ENCODE measurements around the gene ADAMTS8.

Gene ADAMTS8

DNA sequence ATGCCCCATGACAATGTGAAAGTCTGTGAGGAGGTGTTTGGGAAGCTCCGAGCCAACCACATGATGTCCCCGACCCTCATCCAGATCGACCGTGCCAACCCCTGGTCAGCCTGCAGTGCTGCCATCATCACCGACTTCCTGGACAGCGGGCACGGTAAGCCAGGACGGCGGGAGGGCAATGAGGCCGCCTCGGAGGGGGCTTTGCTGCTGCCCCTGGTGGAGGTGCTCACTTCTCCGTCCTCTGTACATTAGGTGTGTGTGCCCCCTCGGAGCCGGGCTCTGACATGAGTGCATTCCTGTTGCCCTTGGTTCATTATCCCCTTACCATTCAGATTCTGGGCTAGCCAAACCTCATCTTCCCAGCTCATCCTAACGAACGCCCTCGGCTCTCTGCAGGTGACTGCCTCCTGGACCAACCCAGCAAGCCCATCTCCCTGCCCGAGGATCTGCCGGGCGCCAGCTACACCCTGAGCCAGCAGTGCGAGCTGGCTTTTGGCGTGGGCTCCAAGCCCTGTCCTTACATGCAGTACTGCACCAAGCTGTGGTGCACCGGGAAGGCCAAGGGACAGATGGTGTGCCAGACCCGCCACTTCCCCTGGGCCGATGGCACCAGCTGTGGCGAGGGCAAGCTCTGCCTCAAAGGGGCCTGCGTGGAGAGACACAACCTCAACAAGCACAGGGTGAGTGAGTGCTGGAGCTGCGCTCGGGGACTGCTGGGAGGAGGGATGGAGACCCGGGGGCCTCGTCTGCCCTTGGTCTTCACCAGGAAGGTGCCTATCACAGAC lies 33.9 kb upstream of the ADAMTS8 start:
- DNase-seq (ENCODE audit: extremely low read depth in 1 of 2, low read depth in 1 of 2): no peak

DNA sequence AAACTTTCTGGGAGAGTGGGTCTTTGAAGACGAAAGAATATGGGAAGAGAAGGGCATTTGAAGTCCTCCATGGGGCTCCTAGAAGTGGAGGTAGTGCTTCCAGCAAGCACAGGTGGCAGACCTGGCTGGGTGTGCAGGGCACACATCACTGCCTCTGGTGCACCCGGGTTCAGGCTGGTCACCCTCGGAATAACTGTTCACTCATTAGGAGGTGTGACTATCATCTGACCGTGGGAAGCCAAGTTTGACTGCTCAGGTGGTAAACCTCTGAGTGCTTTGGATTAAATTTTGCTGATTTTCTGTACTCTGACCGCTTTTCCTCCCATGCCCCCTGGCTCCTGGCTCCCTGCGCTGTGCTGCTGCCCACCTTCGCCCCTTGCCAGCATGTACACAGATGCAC lies 31.1 kb upstream of the ADAMTS8 start:
- no peak for DNase-seq (ENCODE audit: extremely low read depth in 1 of 2, low read depth in 1 of 2)

- no peak for DNase-seq (ENCODE audit: extremely low read depth in 1 of 2, low read depth in 1 of 2)
These were observed 30.0 kb upstream of the ADAMTS8 start for GRCh38 chr11:130458410-130458729.

GRCh38 chr11:130457623-130458409 lies 29.4 kb upstream of the ADAMTS8 start:
- no peak for DNase-seq (ENCODE audit: extremely low read depth in 1 of 2, low read depth in 1 of 2)

DNA sequence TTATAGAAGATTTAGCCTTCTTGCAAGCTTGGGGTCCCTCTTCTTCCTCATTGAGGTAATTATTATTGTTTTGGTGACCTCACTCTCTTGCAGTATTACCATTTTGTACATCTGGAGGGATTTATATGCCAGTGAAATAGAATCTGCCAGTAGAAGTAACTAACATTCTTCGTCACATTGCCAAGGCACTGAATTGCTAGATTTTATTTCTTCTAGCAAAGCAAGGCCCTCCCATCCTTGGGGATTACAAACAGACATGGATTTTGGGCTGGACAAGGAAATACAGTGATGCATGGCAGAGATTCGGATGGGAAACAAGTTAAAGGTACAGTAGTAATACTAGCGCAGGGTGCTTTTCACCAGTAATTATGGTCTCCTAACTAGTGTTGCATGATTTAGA lies 27.9 kb upstream of the ADAMTS8 start:
- DNase-seq (ENCODE audit: extremely low read depth in 1 of 2, low read depth in 1 of 2): no peak

GRCh38 chr11:130455483-130456127 lies 27.2 kb upstream of the ADAMTS8 start:
- DNase-seq (ENCODE audit: extremely low read depth in 1 of 2, low read depth in 1 of 2): no peak

DNA sequence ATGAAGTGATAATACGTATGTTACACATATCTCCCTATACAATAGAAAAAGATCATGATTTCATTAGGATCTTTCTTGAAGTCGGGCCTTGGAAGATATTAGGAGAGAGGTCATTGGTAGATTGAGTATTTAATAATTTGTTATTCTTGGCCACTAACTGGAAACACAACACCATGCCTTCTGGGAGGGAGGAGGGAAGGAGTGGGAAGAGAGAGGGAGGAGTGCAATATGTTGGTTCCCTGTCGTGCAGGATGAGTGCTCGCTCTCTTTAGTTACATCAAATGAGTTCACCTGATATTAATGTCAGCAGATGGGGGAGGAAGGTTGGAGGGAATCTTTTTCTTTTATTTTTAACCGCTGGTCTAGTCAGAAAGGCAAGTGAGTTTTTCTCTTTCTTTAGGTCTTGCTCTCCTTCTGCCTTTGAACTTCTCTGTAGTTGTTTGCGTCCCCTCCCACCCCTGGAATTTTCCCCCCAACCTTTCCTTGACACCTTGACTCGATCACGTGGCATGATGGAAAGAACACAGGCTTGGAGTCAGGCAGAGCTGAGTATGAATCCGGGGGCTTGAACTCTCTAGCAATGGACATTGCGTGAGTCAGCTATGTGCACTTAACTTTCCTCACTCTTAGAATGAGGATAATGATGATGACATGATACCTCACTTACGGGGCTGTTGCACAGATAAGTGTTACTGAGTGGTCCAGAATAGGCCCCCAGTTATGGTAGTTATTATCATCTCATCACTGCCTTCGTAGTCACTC lies 26.3 kb upstream of the ADAMTS8 start:
- no peak for DNase-seq (ENCODE audit: extremely low read depth in 1 of 2, low read depth in 1 of 2)

DNA sequence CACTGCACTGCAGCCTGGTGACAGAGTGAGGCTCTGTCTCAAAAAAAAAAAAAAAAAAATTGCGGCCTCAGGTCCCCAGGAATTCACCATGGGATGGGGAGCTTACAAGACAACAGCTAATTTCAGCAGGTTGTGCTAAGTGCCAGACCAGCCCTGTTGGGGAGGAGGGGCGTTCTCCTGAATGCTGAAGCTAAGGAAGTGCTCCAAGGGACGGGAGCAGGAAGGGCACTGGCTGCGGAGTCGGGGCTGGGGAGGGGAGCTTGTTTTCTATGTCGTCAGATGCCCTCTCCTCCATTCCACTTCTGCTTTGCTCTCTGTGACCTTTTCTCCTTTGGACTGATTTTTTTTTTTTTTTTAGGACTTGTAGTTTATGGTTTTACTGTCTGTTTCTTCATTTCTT lies 24.5 kb upstream of the ADAMTS8 start:
- no peak for DNase-seq (ENCODE audit: extremely low read depth in 1 of 2, low read depth in 1 of 2)

GRCh38 chr11:130452176-130452575 lies 23.8 kb upstream of the ADAMTS8 start:
- DNase-seq (ENCODE audit: extremely low read depth in 1 of 2, low read depth in 1 of 2): no peak

DNA sequence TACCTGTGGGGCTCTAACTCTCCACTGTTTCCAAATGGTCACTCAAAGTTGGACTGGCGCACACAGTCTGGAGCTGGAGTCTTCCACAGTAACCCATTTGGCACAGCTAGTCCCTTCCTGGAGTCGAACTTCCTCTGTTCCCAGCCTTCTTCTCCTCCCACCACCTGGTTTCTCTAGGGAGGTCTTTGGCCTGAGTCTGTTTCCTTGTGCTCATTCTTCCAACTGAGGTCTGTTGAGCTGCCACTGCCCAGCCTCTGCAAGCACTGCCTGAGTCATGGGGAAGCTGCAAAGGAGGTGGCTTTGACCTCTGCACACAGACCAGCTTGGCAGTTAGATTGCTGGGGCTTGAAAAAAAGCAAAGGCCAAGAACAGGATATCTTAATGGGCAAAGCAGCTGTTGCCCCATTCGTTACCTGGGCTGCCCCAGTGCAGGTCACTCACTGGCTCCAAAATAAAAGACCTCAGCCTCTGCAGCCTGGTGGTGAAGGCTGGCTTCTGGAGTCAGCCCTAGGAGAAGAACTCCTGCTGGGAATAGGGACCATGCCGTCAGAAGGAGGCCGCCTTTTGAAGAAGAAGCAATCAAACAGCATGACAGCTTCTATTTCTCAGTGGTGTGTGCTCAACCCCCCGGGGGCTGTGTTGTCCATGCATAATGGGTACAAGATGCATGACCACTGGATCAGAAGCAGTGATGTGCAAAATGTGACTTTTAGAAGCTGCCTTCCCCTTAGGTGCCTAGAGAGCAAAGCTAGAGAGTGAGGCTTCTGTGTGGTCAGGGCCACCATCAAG lies 23.0 kb upstream of the ADAMTS8 start:
- DNase-seq (ENCODE audit: extremely low read depth in 1 of 2, low read depth in 1 of 2): no peak

GRCh38 chr11:130449996-130450769 lies 21.8 kb upstream of the ADAMTS8 start:
- no peak for DNase-seq (ENCODE audit: extremely low read depth in 1 of 2, low read depth in 1 of 2)

DNA sequence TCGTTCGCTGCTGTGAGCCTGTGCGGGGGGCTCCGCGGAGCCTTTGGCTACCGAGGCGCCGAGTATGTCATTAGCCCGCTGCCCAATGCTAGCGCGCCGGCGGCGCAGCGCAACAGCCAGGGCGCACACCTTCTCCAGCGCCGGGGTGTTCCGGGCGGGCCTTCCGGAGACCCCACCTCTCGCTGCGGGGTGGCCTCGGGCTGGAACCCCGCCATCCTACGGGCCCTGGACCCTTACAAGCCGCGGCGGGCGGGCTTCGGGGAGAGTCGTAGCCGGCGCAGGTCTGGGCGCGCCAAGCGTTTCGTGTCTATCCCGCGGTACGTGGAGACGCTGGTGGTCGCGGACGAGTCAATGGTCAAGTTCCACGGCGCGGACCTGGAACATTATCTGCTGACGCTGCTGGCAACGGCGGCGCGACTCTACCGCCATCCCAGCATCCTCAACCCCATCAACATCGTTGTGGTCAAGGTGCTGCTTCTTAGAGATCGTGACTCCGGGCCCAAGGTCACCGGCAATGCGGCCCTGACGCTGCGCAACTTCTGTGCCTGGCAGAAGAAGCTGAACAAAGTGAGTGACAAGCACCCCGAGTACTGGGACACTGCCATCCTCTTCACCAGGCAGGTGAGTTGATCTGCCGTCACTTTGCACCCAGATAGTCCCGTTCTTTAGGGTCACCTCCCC lies 21.0 kb upstream of the ADAMTS8 start:
- DNase-seq (ENCODE audit: extremely low read depth in 1 of 2, low read depth in 1 of 2): no peak

DNA sequence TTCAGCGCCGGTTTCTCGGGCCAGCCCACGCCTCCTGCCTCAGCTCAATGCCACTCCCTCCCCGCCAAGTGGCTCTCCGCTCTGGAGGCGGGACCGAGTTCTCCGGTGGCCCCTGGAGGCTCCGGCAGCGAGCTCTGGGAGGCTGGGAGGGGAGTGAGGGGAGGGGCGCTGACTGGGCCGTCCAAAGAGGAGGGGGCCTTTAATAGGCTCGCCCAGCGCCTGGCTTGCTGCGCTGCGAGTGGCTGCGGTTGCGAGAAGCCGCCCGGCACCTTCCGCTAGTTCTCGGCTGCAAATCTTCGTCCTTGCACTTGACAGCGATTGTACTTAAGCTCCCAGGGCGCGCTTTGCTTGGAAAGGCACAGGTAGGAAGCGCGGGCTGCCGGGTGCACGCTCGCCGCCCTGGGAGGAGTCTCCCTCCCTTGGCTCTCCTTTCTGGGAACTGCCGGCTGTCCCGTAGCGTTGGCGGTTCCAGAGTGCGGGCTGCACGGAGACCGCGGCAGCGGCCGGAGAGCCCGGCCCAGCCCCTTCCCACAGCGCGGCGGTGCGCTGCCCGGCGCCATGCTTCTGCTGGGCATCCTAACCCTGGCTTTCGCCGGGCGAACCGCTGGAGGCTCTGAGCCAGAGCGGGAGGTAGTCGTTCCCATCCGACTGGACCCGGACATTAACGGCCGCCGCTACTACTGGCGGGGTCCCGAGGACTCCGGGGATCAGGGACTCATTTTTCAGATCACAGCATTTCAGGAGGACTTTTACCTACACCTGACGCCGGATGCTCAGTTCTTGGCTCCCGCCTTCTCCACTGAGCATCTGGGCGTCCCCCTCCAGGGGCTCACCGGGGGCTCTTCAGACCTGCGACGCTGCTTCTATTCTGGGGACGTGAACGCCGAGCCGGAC lies 20.3 kb upstream of the ADAMTS8 start, which contains the start of gene ADAMTS15:
Gene ADAMTS15 (plus strand): TSS at position 230 of the 894 bp plus-strand sequence. CDS start 329 bp downstream, at position 559.
- peak; percentile 23 to 38 for DNase-seq (ENCODE audit: extremely low read depth in 1 of 2, low read depth in 1 of 2)

DNA sequence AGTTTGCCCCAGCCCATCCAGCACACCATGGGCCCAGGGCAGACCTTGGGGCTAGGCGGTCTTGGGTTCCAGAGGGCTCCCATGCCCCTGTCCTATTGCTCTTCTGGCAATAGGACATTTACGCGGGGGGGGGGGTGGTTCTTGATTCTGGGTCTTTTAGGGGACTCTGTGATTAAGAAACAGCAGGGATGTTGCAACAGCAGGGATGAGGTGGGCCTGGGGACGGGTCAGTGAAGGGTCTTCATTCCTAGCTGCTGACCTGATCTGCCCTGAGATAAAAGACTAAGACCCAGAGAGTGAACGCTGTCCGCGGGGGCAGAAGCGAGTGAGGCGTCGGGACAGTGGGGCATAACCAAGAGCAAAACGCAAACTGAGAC lies 19.6 kb upstream of the ADAMTS8 start:
- no peak for DNase-seq (ENCODE audit: extremely low read depth in 1 of 2, low read depth in 1 of 2)

GRCh38 chr11:130445788-130446187 lies 17.4 kb upstream of the ADAMTS8 start:
- no peak for DNase-seq (ENCODE audit: extremely low read depth in 1 of 2, low read depth in 1 of 2)

- no peak for DNase-seq (ENCODE audit: extremely low read depth in 1 of 2, low read depth in 1 of 2)
These were observed 14.3 kb upstream of the ADAMTS8 start for GRCh38 chr11:130442737-130443136.

DNA sequence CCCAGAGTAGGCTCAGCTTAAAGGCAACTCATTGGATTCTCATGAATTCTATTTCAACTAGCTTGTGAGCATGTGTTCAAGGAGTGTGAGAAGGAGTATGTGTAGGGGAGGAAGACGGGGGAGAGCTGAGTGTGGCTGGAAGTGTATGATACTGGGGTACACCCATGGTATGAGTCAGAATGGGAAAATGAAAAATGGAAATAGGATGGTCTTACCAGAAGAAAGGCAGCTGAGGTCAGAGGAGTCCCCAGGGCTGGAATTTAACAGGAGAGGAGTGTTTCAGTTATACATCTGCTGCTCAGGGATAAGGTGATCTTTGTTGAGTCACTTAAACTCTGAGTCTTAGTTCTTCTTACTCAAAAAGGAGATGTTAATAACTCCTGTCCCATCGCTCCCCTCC lies 13.3 kb upstream of the ADAMTS8 start:
- no peak for DNase-seq (ENCODE audit: extremely low read depth in 1 of 2, low read depth in 1 of 2)

- DNase-seq (ENCODE audit: extremely low read depth in 1 of 2, low read depth in 1 of 2): no peak
These were observed 11.5 kb upstream of the ADAMTS8 start for GRCh38 chr11:130439876-130440275.

Measured in stimulated activated CD8-positive, alpha-beta memory T cell treated with anti-CD3 and anti-CD28 coated beads, Interleukin-7, amount 100 ng/mL, for 48 hours (primary cell).